Lower leg skin (tissue), 3 donors: Measurements from ENCODE around the gene TSSK6.

ENCODE experiments used
- POLR2A ChIP-seq, 2 donors: fragments of 450-650 bp; IDR thresholded peaks; one replicate each; pipeline ENCODE4 v1.6.1; 2016 to 2017; ENCODE audit warnings: antibody characterized with exemption in 2 of 2, mild to moderate bottlenecking in 1 of 2, moderate library complexity in 1 of 2
- TF ChIP-seq, protein P1 (sequence below), 3 donors: fragments of 450-650 bp; IDR thresholded peaks; one replicate each; pipeline ENCODE4 v1.5.1; 2016; ENCODE audit warnings: antibody characterized with exemption in 3 of 3, mild to moderate bottlenecking in 3 of 3, moderate library complexity in 2 of 3

DNA sequence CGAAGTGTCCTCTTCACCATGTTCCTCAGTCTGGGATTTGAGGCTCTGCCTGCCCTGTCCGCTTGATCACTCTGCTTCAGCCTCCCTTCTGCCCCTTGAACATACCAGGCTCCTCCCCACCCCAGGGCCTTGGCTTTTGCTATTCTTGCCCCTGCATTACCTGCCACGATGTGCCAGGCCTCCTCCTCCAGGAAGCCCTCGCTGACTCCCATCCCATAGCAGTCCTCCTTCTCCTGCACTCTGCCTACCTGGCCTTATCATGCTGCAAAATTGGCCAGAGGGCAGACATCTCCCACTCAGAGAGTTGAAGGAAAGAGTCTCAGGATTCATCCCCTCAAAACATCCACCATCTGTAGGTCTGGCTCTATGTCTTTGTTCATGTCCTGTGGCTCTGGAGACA, 15.5 kb upstream of the TSSK6 start:
- TF ChIP-seq, protein P1, sequence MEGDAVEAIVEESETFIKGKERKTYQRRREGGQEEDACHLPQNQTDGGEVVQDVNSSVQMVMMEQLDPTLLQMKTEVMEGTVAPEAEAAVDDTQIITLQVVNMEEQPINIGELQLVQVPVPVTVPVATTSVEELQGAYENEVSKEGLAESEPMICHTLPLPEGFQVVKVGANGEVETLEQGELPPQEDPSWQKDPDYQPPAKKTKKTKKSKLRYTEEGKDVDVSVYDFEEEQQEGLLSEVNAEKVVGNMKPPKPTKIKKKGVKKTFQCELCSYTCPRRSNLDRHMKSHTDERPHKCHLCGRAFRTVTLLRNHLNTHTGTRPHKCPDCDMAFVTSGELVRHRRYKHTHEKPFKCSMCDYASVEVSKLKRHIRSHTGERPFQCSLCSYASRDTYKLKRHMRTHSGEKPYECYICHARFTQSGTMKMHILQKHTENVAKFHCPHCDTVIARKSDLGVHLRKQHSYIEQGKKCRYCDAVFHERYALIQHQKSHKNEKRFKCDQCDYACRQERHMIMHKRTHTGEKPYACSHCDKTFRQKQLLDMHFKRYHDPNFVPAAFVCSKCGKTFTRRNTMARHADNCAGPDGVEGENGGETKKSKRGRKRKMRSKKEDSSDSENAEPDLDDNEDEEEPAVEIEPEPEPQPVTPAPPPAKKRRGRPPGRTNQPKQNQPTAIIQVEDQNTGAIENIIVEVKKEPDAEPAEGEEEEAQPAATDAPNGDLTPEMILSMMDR (IDR thresholded peaks at IDR 0.05), result no peak
- TF ChIP-seq POLR2A (IDR thresholded peaks at IDR 0.05), result no peak
